SU-DHL-6 (cell line): Measurements from ENCODE around the gene NR1I3.

Experiments
- H2AFZ ChIP-seq: fragments of 200-600 bp; sonication (generic); 2 replicates; pipeline ENCODE4 v1.6.1; 2014; ENCODE audit warnings: low read depth, mild to moderate bottlenecking, moderate library complexity, mixed read lengths, antibody characterized with exemption, low read length; ENCODE audit not compliant: severe bottlenecking
- H3F3A ChIP-seq: fragments of 200-600 bp; shearing (Covaris generic); 2 replicates; pipeline ENCODE4 v1.6.0; 2016; ENCODE audit warnings: antibody characterized with exemption, mild to moderate bottlenecking; ENCODE audit not compliant: insufficient read depth
- H3K27ac ChIP-seq: fragments of 200-600 bp; sonication (generic); 2 replicates; pipeline ENCODE4 v1.5.1; 2016; ENCODE audit warnings: low read depth, mild to moderate bottlenecking, low read length, moderate library complexity, mixed read lengths
- H3K27me3 ChIP-seq: fragments of 200-600 bp; sonication (generic), shearing (Covaris generic); 2 replicates; pipeline ENCODE4 v1.6.0; 2014; ENCODE audit warnings: mild to moderate bottlenecking, low read length
- H3K36me3 ChIP-seq: fragments of 200-600 bp; sonication (generic); 2 replicates; pipeline ENCODE4 v1.6.1; 2014; ENCODE audit warnings: mild to moderate bottlenecking, low read length, mixed read lengths
- H3K4me2 ChIP-seq: fragments of 300-600, 200-600 bp; shearing (Covaris generic), sonication (generic); 2 replicates; pipeline ENCODE4 v1.6.0; 2014; ENCODE audit warnings: low read length, low read depth, mild to moderate bottlenecking; ENCODE audit not compliant: poor library complexity, severe bottlenecking
- H3K4me3 ChIP-seq: fragments of 200-600 bp; sonication (generic); 2 replicates; pipeline ENCODE4 v1.5.1; 2014; ENCODE audit warnings: antibody characterized with exemption, low read length, mild to moderate bottlenecking, mixed read lengths; ENCODE audit not compliant: insufficient read depth, poor library complexity, severe bottlenecking
- H3K79me2 ChIP-seq: fragments of 200-600 bp; sonication (generic); 2 replicates; pipeline ENCODE4 v1.6.1; 2014; ENCODE audit warnings: mild to moderate bottlenecking, low read length, moderate library complexity; ENCODE audit not compliant: insufficient read depth
- H3K9ac ChIP-seq: fragments of 200-600 bp; sonication (generic); 2 replicates; pipeline ENCODE4 v1.7.0; 2014; ENCODE audit warnings: mild to moderate bottlenecking, low read length
- H3K9me2 ChIP-seq: fragments of 200-600 bp; sonication (generic); replicated peaks from 2 replicates; pipeline ENCODE4 v1.6.1; 2014; ENCODE audit warnings: low read length; ENCODE audit not compliant: insufficient read depth
- H3K9me3 ChIP-seq: fragments of 200-600 bp; sonication (generic); 2 replicates; pipeline ENCODE4 v1.6.1; 2014; ENCODE audit warnings: low read length, mixed read lengths; ENCODE audit not compliant: insufficient read depth
- H4K20me1 ChIP-seq: fragments of 200-600 bp; sonication (generic); 2 replicates; pipeline ENCODE4 v1.6.1; 2014; ENCODE audit warnings: low read depth, mild to moderate bottlenecking, antibody characterized with exemption, low read length, moderate library complexity, mixed read lengths
- EZH2phosphoT487 ChIP-seq: fragments of 200-600 bp; sonication (generic), shearing (Covaris generic); conservative IDR thresholded peaks from 2 replicates; pipeline ENCODE4 v1.6.1; 2018; ENCODE audit warnings: mild to moderate bottlenecking, antibody characterized with exemption, low read length, moderate library complexity, mixed read lengths
- TF ChIP-seq, protein P1 (sequence below): fragments of 200-600 bp; sonication (generic); IDR thresholded peaks from one replicate; pipeline ENCODE4 v1.5.1; 2017; ENCODE audit warnings: antibody characterized with exemption, mild to moderate bottlenecking, low read length, moderate library complexity; ENCODE audit not compliant: insufficient read depth, poor library complexity, severe bottlenecking

The NR1I3 gene

DNA sequence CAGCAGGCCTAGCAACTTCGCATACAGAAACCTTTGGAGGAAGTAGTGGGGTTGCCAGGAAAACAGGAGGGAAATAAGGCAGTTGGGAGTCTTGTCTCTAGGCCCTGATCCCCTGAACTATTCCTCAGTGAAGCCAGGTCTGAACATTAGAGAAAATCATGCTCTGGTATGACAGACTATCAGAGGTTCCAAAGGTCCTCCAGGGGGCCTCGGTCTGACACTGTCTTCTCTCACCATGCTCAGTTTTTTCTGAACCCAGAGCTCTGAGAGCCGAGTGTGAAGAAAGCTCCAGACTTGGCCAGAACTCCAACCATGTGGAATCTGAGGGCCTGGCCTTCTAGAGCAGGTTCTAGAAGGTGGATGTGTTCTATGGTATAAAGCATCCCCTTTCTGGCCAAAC, 8.1 kb downstream of the NR1I3 start:
- Histone ChIP-seq H3K27me3 (no peaks in the 10 kb centered on the region), H3K9ac (no peak overlapping the region), H3K27ac (no peak overlapping the region), H3K9me2 (no peaks in the 10 kb centered on the region), H3K36me3 (no peaks in the 10 kb centered on the region), H4K20me1 (no peaks in the 10 kb centered on the region), H3K79me2 (no peaks in the 10 kb centered on the region), H3K9me3 (no peaks in the 10 kb centered on the region), H3K4me3 (no peak overlapping the region), H2AFZ (no peak overlapping the region), H3K4me2 (no peak overlapping the region), H3F3A (no peaks in the 10 kb centered on the region)
- TF ChIP-seq EZH2phosphoT487 = no peak
- TF ChIP-seq, protein P1, sequence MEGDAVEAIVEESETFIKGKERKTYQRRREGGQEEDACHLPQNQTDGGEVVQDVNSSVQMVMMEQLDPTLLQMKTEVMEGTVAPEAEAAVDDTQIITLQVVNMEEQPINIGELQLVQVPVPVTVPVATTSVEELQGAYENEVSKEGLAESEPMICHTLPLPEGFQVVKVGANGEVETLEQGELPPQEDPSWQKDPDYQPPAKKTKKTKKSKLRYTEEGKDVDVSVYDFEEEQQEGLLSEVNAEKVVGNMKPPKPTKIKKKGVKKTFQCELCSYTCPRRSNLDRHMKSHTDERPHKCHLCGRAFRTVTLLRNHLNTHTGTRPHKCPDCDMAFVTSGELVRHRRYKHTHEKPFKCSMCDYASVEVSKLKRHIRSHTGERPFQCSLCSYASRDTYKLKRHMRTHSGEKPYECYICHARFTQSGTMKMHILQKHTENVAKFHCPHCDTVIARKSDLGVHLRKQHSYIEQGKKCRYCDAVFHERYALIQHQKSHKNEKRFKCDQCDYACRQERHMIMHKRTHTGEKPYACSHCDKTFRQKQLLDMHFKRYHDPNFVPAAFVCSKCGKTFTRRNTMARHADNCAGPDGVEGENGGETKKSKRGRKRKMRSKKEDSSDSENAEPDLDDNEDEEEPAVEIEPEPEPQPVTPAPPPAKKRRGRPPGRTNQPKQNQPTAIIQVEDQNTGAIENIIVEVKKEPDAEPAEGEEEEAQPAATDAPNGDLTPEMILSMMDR = no peak

DNA sequence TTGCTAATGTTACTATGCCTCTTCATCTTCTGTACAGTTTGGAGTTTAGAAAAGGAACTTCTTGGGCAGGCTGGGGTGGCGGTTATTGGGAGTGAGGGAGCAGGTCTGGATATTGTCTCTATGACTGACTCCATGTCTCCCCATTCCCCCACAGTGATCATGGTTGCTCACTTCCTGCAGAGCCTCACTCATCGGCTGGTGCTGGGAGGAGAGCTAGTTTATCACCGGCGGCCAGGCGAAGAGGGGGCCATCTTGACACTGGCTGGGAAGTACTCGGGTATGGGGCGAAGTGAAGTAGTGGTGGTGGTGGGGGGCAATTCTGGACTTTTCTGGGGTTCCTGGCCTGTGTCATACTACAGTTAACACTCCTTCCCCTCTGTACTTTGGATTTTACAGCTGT, 10.0 kb downstream of the NR1I3 start:
- Histone ChIP-seq H3F3A (no peaks in the 10 kb centered on the region), H3K4me3 (no peak overlapping the region), H4K20me1 (no peaks in the 10 kb centered on the region), H3K9me3 (no peaks in the 10 kb centered on the region), H3K79me2 (no peaks in the 10 kb centered on the region), H3K36me3 (no peaks in the 10 kb centered on the region), H3K9ac (no peak overlapping the region), H3K4me2 (no peak overlapping the region), H3K9me2 (no peaks in the 10 kb centered on the region), H2AFZ (no peak overlapping the region), H3K27me3 (no peaks in the 10 kb centered on the region), H3K27ac (no peak overlapping the region)
- no peak for TF ChIP-seq EZH2phosphoT487
- TF ChIP-seq, protein P1 = no peak

DNA sequence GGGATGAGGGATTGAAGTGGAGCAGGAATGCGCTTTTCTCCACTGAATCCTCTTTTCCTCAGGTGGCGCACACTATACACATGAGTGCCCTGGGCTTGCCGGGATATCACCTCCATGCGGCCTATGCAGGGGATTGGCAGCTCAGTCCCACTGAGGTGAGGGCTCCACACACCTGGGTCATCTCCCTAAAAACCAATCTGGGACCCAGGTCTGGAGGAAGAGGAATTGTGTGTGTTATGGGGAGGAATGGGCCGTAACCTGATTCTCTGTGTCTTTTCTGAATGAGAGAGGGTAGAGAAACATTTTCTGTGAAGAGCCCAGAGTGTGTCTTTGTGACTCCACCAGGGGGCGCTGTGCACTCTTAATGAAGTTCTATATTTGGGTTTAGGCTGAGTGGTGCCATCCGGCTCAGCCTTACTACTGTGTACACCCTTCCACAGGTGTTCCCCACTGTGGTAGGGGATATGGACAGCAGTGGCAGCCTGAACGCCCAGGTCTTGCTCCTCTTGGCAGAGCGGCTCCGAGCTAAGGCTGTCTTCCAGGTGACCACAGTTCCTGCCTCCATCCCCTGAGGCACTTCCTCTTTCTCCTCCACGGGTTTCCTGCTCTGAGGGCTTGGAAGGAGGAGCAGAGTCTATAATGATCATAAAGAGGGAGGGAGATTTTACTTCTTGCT, 10.7 kb downstream of the NR1I3 start:
- H4K20me1 ChIP-seq = no peaks in the 10 kb centered on the region
- H3K27me3 ChIP-seq = no peaks in the 10 kb centered on the region
- no peaks in the 10 kb centered on the region for H3K9me2 ChIP-seq
- peak overlapping the region; percentile 67 for H3K4me3 ChIP-seq
- no peaks in the 10 kb centered on the region for H3K9me3 ChIP-seq
- H3K79me2 ChIP-seq = no peaks in the 10 kb centered on the region
- no peaks in the 10 kb centered on the region for H3K36me3 ChIP-seq
- no peaks in the 10 kb centered on the region for H3F3A ChIP-seq
- H3K4me2 ChIP-seq = peak overlapping the region; percentile 78
- peak overlapping the region; percentile 66 for H3K9ac ChIP-seq
- H3K27ac ChIP-seq = no peak overlapping the region
- H2AFZ ChIP-seq = no peak overlapping the region
- no peak for TF ChIP-seq EZH2phosphoT487
- TF ChIP-seq, protein P1 = peak; percentile 90
